Fibroblast of villous mesenchyme (primary cell): ENCODE data around the gene EYA4. TPM values are rescaled to one million over a fixed set of nuclear protein-coding genes. Genes with fewer than 3 reads are reported as not detected.

Experiments
- DNase-seq: peaks from one replicate; pipeline ENCODE4 v3.0.0-alpha.2; 2010; ENCODE audit warnings: low read depth
- H3K4me3 ChIP-seq: 2 replicates; pipeline ENCODE4 v1.5.1; 2011; ENCODE audit warnings: low read depth, mild to moderate bottlenecking, low read length
- CTCF ChIP-seq: IDR thresholded peaks from 2 replicates; pipeline ENCODE4 v1.5.1; 2012; ENCODE audit warnings: low read depth, mild to moderate bottlenecking, low read length; ENCODE audit not compliant: insufficient read depth
- total RNA-seq: library from RNA; depleted of rRNA; stranded (reverse); fragments of >200 nt; gene quantifications from 2 replicates; pipeline ENCODE4 v1.2.3, GENCODE V29; 2012

EYA4 gene
- total RNA-seq, 1 donor = under 0.01 TPM

GRCh38 chr6:133227344-133227743 is 13.8 kb upstream of the EYA4 start:
- DNase-seq = no peak
- H3K4me3 ChIP-seq = no peak overlapping the region
- TF ChIP-seq CTCF = no peak

- DNase-seq = no peak
- no peak for TF ChIP-seq CTCF
- H3K4me3 ChIP-seq = no peak overlapping the region
These were observed 11.1 kb upstream of the EYA4 start for GRCh38 chr6:133230052-133230451.

GRCh38 chr6:133235221-133235620 is 5.9 kb upstream of the EYA4 start:
- no peak for DNase-seq
- no peak for TF ChIP-seq CTCF
- no peak overlapping the region for H3K4me3 ChIP-seq

GRCh38 chr6:133236932-133237331 is 4.2 kb upstream of the EYA4 start:
- DNase-seq = peak; percentile 86
- no peak for TF ChIP-seq CTCF
- H3K4me3 ChIP-seq = no peak overlapping the region

GRCh38 chr6:133240511-133241085 is 559 bp upstream of the EYA4 start:
- TF ChIP-seq CTCF = no peak
- DNase-seq = no peak
- peak overlapping the region; percentile 25 for H3K4me3 ChIP-seq

GRCh38 chr6:133241901-133242636 is 912 bp downstream of the EYA4 start:
- TF ChIP-seq CTCF = no peak
- peak; percentile 9 for DNase-seq
- peak overlapping the region; percentile 13 for H3K4me3 ChIP-seq
